Epithelial cell of esophagus (primary cell): ENCODE measurements around the gene TOLLIP.

Experiments
- DNase-seq: peaks from one replicate; pipeline ENCODE4 v3.0.0; 2010; ENCODE audit warnings: low read depth
- H3K4me3 ChIP-seq: 2 replicates; pipeline ENCODE4 v1.5.1; 2011; ENCODE audit warnings: mild to moderate bottlenecking, low read length, control low read depth
- CTCF ChIP-seq: IDR thresholded peaks from 2 replicates; pipeline ENCODE4 v1.5.1; 2011; ENCODE audit warnings: low read depth, mild to moderate bottlenecking, low read length, control low read depth, inconsistent platforms; ENCODE audit not compliant: insufficient read depth; ENCODE audit errors: missing control alignments

The TOLLIP gene

GRCh38 chr11:1303126-1303821 lies 6.2 kb downstream of the TOLLIP start:
- peak; percentile 85 for DNase-seq
- peak; percentile 47 for TF ChIP-seq CTCF
- H3K4me3 ChIP-seq: no peak overlapping the region

- DNase-seq: no peak
- H3K4me3 ChIP-seq: no peak overlapping the region
- no peak for TF ChIP-seq CTCF
Measured at GRCh38 chr11:1302461-1303125, 6.8 kb downstream of the TOLLIP start.

- H3K4me3 ChIP-seq: no peak overlapping the region
- TF ChIP-seq CTCF: no peak
- no peak for DNase-seq
Measured at GRCh38 chr11:1302041-1302460, 7.4 kb downstream of the TOLLIP start.

GRCh38 chr11:1301220-1302000 lies 8.0 kb downstream of the TOLLIP start:
- no peak overlapping the region for H3K4me3 ChIP-seq
- DNase-seq: no peak
- no peak for TF ChIP-seq CTCF

GRCh38 chr11:1300569-1301187 lies 8.8 kb downstream of the TOLLIP start:
- TF ChIP-seq CTCF: no peak
- no peak overlapping the region for H3K4me3 ChIP-seq
- no peak for DNase-seq

DNA sequence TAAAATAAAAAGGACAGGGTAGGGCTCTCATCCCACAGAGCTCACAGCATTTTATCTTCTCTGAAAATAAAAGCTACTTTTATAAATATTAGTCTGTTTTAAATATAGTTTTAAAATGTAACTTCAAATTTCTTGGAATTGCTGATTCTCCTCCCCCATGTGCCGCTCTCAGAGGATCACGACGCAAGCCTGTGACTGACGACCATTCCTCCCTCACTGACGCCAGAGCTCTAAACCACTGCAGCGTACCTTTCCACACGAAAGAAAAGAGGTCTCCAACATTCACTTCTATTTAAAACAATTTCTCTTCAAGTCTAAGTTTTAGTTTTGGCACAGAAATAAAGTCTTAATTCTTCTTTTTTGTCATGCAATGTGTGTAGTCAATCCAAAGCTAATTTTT lies 9.3 kb downstream of the TOLLIP start:
- TF ChIP-seq CTCF: no peak
- no peak for DNase-seq
- H3K4me3 ChIP-seq: no peak overlapping the region
